H9 (cell line): ENCODE results near the gene CLBA1. TPM values are rescaled to one million over a fixed set of nuclear protein-coding genes. Genes with fewer than 3 reads are reported as not detected.
"Not testable (repeated sequence)": the region's sequence is repeated elsewhere in the genome, so short reads cannot be mapped to it uniquely, and the experiment has no call there.

Experiments
- DNase-seq: peaks from one replicate; pipeline ENCODE4 v3.0.0-alpha.2; 2017
- H2AFZ ChIP-seq: one replicate; pipeline ENCODE4 v1.6.1; 2013; ENCODE audit warnings: mild to moderate bottlenecking, low read length, control low read depth, moderate library complexity
- H2AK5ac ChIP-seq: 2 replicates; pipeline ENCODE4 v1.6.1; 2013; ENCODE audit warnings: low read length, control low read depth, mixed read lengths; ENCODE audit not compliant: insufficient read length
- H2BK120ac ChIP-seq: one replicate; pipeline ENCODE4 v1.6.1; 2013; ENCODE audit warnings: low read depth, mild to moderate bottlenecking, low read length, control low read depth, inconsistent platforms; ENCODE audit not compliant: poor library complexity, severe bottlenecking
- H2BK12ac ChIP-seq: 2 replicates; pipeline ENCODE4 v1.6.1; 2013; ENCODE audit warnings: low read length, control low read depth, mixed read lengths, low read depth; ENCODE audit not compliant: insufficient read length
- H2BK15ac ChIP-seq: 2 replicates; pipeline ENCODE4 v1.6.1; 2013; ENCODE audit warnings: low read depth, low read length, control low read depth
- H2BK20ac ChIP-seq: one replicate; pipeline ENCODE4 v1.6.1; 2013; ENCODE audit warnings: low read depth, mild to moderate bottlenecking, low read length, control low read depth, inconsistent platforms; ENCODE audit not compliant: poor library complexity, severe bottlenecking
- H2BK5ac ChIP-seq: 2 replicates; pipeline ENCODE4 v1.6.1; 2013; ENCODE audit warnings: low read length, control low read depth, mixed read lengths; ENCODE audit not compliant: insufficient read length
- H3K14ac ChIP-seq: 2 replicates; pipeline ENCODE4 v1.6.1; 2013; ENCODE audit warnings: low read length, control low read depth; ENCODE audit not compliant: insufficient read depth
- H3K18ac ChIP-seq: 2 replicates; pipeline ENCODE4 v1.6.1; 2013; ENCODE audit warnings: low read depth, mild to moderate bottlenecking, mixed read lengths, low read length, control low read depth; ENCODE audit not compliant: insufficient read length
- H3K23ac ChIP-seq: 2 replicates; pipeline ENCODE4 v1.6.1; 2013; ENCODE audit warnings: low read length, control low read depth, mixed read lengths, low read depth; ENCODE audit not compliant: insufficient read length
- H3K23me2 ChIP-seq: 2 replicates; pipeline ENCODE4 v1.6.1; 2013; ENCODE audit warnings: low read depth, mild to moderate bottlenecking, mixed read lengths, low read length, control low read depth; ENCODE audit not compliant: insufficient read length, poor library complexity, severe bottlenecking
- H3K27ac ChIP-seq: 2 replicates; pipeline ENCODE4 v1.5.1; 2013; ENCODE audit warnings: low read length, control low read depth, mixed read lengths, low read depth; ENCODE audit not compliant: insufficient read length
- H3K27me3 ChIP-seq: 2 replicates; pipeline ENCODE4 v1.6.1; 2013; ENCODE audit warnings: low read length, control low read depth, inconsistent platforms; ENCODE audit not compliant: insufficient read depth
- H3K4ac ChIP-seq: 2 replicates; pipeline ENCODE4 v1.6.1; 2013; ENCODE audit warnings: low read depth, mild to moderate bottlenecking, control low read depth, inconsistent platforms, low read length, moderate library complexity
- H3K4me1 ChIP-seq: 2 replicates; pipeline ENCODE4 v1.6.1; 2013; ENCODE audit warnings: low read length, control low read depth, inconsistent platforms; ENCODE audit not compliant: insufficient read depth
- H3K4me2 ChIP-seq: 2 replicates; pipeline ENCODE4 v1.6.1; 2013; ENCODE audit warnings: low read length, control low read depth, mixed read lengths; ENCODE audit not compliant: insufficient read length, insufficient read depth
- H3K56ac ChIP-seq: 2 replicates; pipeline ENCODE4 v1.6.1; 2013; ENCODE audit warnings: low read depth, mild to moderate bottlenecking, mixed read lengths, low read length, control low read depth; ENCODE audit not compliant: insufficient read length
- H3K79me1 ChIP-seq: 2 replicates; pipeline ENCODE4 v1.6.1; 2013; ENCODE audit warnings: low read depth, mild to moderate bottlenecking, moderate library complexity, low read length, control low read depth, inconsistent platforms; ENCODE audit not compliant: insufficient read depth, poor library complexity, severe bottlenecking
- H3K79me2 ChIP-seq: 2 replicates; pipeline ENCODE4 v1.6.1; 2013; ENCODE audit warnings: low read length, control low read depth, inconsistent platforms; ENCODE audit not compliant: insufficient read depth
- H3K9ac ChIP-seq: 2 replicates; pipeline ENCODE4 v1.6.1; 2013; ENCODE audit warnings: low read length, control low read depth, mixed read lengths; ENCODE audit not compliant: insufficient read length; ENCODE audit errors: extremely low read depth
- H3K9me3 ChIP-seq: one replicate; pipeline ENCODE4 v1.6.1; 2013; ENCODE audit warnings: low read depth, low read length, inconsistent platforms; ENCODE audit not compliant: control insufficient read depth
- H3T11ph ChIP-seq: one replicate; pipeline ENCODE4 v1.6.1; 2013; ENCODE audit warnings: mild to moderate bottlenecking, low read length, control low read depth, inconsistent platforms
- H4K20me1 ChIP-seq: one replicate; pipeline ENCODE4 v1.6.1; 2013; ENCODE audit not compliant: control insufficient read depth, insufficient read length, insufficient read depth
- H4K5ac ChIP-seq: 2 replicates; pipeline ENCODE4 v1.6.1; 2013; ENCODE audit warnings: low read depth, mild to moderate bottlenecking, mixed read lengths, low read length, control low read depth; ENCODE audit not compliant: insufficient read length
- H4K8ac ChIP-seq: replicated peaks from 2 replicates; pipeline ENCODE4 v1.6.1; 2013; ENCODE audit warnings: low read length, control low read depth, mixed read lengths, low read depth; ENCODE audit not compliant: insufficient read length
- H4K91ac ChIP-seq: 2 replicates; pipeline ENCODE4 v1.6.1; 2013; ENCODE audit warnings: low read depth, mild to moderate bottlenecking, moderate library complexity, mixed read lengths, low read length, control low read depth; ENCODE audit not compliant: insufficient read length
- H3K27ac Mint-ChIP-seq, 3 experiments: 2 replicates in 2 of 3; 3 replicates in 1 of 3; pipeline ENCODE4 v1.8.0; 2020 to 2021; ENCODE audit warnings: mixed read lengths in 3 of 3, mild to moderate bottlenecking in 1 of 3, moderate library complexity in 1 of 3
- H3K27me3 Mint-ChIP-seq: 2 replicates; pipeline ENCODE4 v1.8.0; 2021; ENCODE audit warnings: low read depth, mild to moderate bottlenecking, moderate library complexity, mixed read lengths
- H3K36me3 Mint-ChIP-seq, 3 experiments: 2 replicates in 2 of 3; 3 replicates in 1 of 3; pipeline ENCODE4 v1.8.0; 2020 to 2021; ENCODE audit warnings: low read depth in 3 of 3, mixed read lengths in 3 of 3; ENCODE audit not compliant: insufficient read depth in 1 of 3
- H3K4me1 Mint-ChIP-seq, 2 experiments: 2 replicates each; pipeline ENCODE4 v1.8.0; 2020; ENCODE audit warnings: mixed read lengths in 2 of 2
- H3K4me3 Mint-ChIP-seq, 2 experiments: 2 replicates in 1 of 2; 3 replicates in 1 of 2; pipeline ENCODE4 v1.8.0; 2020 to 2021; ENCODE audit warnings: mild to moderate bottlenecking in 2 of 2, mixed read lengths in 2 of 2, moderate library complexity in 1 of 2
- H3K9me3 Mint-ChIP-seq, 2 experiments: 2 replicates in 1 of 2; 3 replicates in 1 of 2; pipeline ENCODE4 v1.8.0; 2020; ENCODE audit warnings: mild to moderate bottlenecking in 2 of 2, mixed read lengths in 2 of 2, moderate library complexity in 1 of 2
- WGBS: extraction: QIAGEN DNeasy Blood & Tissue Kit; methylation state at CpG from one replicate; pipeline ENCODE4 v1.1.7; 2013; ENCODE audit warnings: missing lambda C conversion rate, low lambda C conversion rate, mixed read lengths; ENCODE audit not compliant: insufficient read length; ENCODE audit errors: extremely low coverage; 5-methylcytosine and 5-hydroxymethylcytosine counted together
- total RNA-seq: library from RNA; stranded (reverse); gene quantifications from 2 replicates; pipeline ENCODE4 v1.2.1, GENCODE V29; 2021

Gene CLBA1
- total RNA-seq, 1 experiment from 2014 or later, result 2.4 TPM

DNA sequence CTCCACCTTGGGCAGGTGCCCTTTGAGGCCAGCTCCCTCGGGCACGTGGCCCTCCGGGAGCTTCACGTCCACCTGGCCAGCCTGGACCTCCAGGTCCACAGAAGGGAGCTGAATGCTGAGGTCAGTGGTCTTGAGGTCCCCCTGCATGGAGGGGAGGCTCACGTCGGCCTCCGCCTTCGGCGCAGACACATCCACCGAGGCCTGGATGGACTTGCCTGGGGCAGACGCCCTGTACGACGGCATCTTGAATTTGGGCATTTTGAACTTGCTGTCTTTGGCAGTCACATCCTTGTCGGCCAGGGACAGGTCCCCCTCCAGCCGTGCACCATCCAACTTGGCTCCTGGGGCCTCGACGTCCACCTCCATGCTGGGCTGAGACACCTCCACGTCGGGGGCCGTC lies 40.3 kb upstream of the CLBA1 start:
- WGBS, result no CpG with 5 or more reads among the region's 20 CpGs
- H3K27ac ChIP-seq, result not testable (repeated sequence)

GRCh38 chr14:104945986-104946965 lies 39.3 kb upstream of the CLBA1 start:
- not testable (repeated sequence) for H4K91ac ChIP-seq, DNase-seq

More for the DNA sequence above, 40.3 kb upstream of the CLBA1 start:
- H3K4me2 ChIP-seq, H2AK5ac ChIP-seq, H3K4ac ChIP-seq, H3K4me3 Mint-ChIP-seq, H4K5ac ChIP-seq, H4K8ac ChIP-seq, H3K4me1 Mint-ChIP-seq, H3K27ac Mint-ChIP-seq, H2BK120ac ChIP-seq, H2BK5ac ChIP-seq, H2BK15ac ChIP-seq, H3T11ph ChIP-seq, H4K91ac ChIP-seq, H3K23ac ChIP-seq, H2BK20ac ChIP-seq, H2BK12ac ChIP-seq, H3K4me1 ChIP-seq, DNase-seq, H3K79me2 ChIP-seq, H3K9me3 ChIP-seq, H3K14ac ChIP-seq, H3K56ac ChIP-seq, H3K36me3 Mint-ChIP-seq, H2AFZ ChIP-seq, H3K27me3 ChIP-seq, H3K27me3 Mint-ChIP-seq, H3K79me1 ChIP-seq, H3K9ac ChIP-seq, H3K18ac ChIP-seq, H3K23me2 ChIP-seq, H4K20me1 ChIP-seq: not testable (repeated sequence)
- H3K9me3 Mint-ChIP-seq, result peaks cover 0 to 26% of the 10 kb centered on the region in 2 experiments; a peak in 2 of 5 replicates

More at GRCh38 chr14:104945986-104946965, 39.3 kb upstream of the CLBA1 start:
- not testable (repeated sequence) for H2AK5ac ChIP-seq, H3K9me3 ChIP-seq, H3K56ac ChIP-seq, H4K5ac ChIP-seq, H3K18ac ChIP-seq, H3K79me2 ChIP-seq, H3T11ph ChIP-seq, H3K27ac Mint-ChIP-seq, H3K36me3 Mint-ChIP-seq, H3K4me2 ChIP-seq, H3K23me2 ChIP-seq, H3K23ac ChIP-seq, H3K27me3 ChIP-seq, H2BK120ac ChIP-seq, H4K8ac ChIP-seq, H2BK5ac ChIP-seq, H4K20me1 ChIP-seq, H3K4me1 Mint-ChIP-seq, H3K4me3 Mint-ChIP-seq, H2AFZ ChIP-seq, H3K14ac ChIP-seq, H3K27ac ChIP-seq, H2BK12ac ChIP-seq, H3K4ac ChIP-seq, H2BK20ac ChIP-seq, H3K27me3 Mint-ChIP-seq, H3K9ac ChIP-seq, H3K4me1 ChIP-seq, H3K79me1 ChIP-seq, H2BK15ac ChIP-seq
- H3K9me3 Mint-ChIP-seq, result peaks cover 0 to 25% of the 10 kb centered on the region in 2 experiments; a peak in 2 of 5 replicates
- WGBS, result no CpG with 5 or more reads among the region's 43 CpGs
